Stimulated activated CD4-positive, alpha-beta T cell treated with anti-CD3 and anti-CD28 coated beads, Interleukin-15, amount 100 ng/mL, for 1 hour (primary cell): Measurements from ENCODE around the gene TIMM22.

Experiments
- DNase-seq, 2 donors: peaks; one replicate each; pipeline ENCODE4 v3.0.0-alpha.2; 2020; ENCODE audit warnings: low read depth in 1 of 2, low spot score in 1 of 2

Gene TIMM22

GRCh38 chr17:1018547-1018946 is 21.6 kb downstream of the TIMM22 start:
- DNase-seq = no peak

GRCh38 chr17:1019451-1019850 is 22.5 kb downstream of the TIMM22 start:
- DNase-seq = no peak

- no peak for DNase-seq
Observed at GRCh38 chr17:1021147-1021546, 24.2 kb downstream of the TIMM22 start.

DNA sequence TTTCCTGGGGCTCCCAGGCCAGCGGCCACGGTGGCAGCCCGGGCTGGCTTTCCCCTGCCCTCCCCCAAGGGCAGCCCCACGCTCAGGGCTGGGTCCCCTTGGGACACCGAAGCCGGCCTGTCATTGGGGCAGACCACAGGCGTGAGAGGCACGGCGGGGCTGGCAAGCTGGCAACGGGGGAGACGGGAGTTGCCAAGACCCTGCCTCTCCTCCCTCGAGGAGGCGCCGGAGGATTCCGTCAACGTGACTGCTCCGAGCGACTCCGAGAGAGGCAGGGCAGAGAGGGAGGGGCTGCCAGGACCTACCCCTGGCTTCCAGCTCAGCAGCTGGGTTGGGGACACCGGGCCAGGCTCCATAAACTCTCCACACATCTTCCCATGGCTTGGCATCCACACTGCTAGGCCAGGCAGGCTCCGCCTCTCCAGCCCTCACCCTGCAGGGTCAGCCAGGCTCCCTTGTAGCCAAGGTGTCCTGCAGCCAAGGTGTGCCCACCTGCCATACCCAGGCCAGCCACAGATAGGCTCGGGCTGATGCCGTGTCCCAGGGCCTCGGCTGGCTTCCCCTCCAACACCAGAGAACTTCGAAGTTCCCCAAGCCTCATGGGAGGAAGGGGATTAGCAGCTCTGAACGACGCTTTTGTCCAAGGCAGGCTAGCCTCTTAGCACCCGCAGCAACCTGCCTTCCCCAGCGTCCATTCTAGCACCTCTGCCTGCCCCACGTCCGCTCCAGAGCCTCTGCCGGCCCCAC is 25.5 kb downstream of the TIMM22 start:
- no peak for DNase-seq

DNA sequence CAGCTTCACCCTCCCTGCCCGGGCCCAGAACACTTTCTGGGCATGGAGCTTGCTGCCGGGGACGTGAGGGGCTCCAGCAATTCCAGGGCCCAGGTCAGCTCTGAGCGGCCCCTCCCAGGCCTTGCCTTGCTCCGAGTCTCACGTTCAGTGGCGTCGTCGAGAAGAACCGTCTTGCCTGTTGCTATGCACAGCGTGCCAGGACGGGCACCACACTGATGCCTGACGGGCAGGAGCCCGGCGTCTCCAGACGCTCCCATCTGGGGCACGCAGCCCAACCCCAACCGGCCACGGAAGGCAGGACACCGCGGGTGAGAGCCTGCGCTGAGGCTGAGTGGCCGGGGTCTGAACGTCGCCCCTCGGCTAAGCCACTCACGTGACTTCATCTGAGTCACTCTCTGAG is 27.1 kb downstream of the TIMM22 start:
- DNase-seq = no peak

DNA sequence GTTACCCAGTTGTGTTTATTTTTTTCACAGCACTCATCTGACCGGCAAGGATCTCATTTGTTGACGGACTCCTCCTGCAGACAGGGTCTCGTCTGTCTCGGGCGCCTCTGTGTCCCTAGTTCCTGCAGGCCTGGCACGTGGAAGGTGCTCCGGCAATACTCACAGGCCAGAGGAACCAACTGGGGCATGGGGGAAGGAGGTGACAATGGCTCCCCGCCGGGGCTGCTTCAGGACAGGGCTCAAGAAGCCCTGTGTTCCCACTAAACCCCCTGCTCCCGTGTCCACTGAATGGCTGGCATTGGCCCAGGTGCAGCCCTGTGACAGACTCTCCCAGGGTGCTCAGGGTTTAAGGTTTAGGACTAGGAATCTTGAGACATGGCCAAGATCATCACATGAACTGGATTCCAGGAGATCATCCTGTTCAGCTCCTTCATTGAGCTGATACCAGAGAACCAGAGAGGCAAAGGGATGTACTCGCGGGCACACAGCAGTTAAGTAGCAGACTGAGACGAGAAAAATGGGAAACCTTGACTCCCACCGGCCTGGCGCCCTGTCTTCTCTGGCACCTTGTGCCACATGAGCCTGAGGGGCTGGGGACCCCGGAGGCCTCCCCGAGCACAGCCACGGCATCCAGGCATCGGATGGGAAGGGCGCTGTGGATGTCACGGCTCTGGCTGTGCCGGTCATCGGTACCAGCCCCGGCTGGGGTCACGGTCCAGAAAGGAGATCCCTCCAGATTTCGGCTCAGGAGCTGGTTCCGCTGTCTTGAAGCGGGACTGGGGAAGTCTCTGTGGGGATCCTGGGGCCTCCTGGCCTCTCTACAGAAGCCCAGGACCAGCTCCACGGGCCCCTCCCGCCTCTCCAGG is 29.0 kb downstream of the TIMM22 start:
- no peak for DNase-seq

GRCh38 chr17:1026599-1026975 is 29.7 kb downstream of the TIMM22 start:
- DNase-seq = no peak

DNA sequence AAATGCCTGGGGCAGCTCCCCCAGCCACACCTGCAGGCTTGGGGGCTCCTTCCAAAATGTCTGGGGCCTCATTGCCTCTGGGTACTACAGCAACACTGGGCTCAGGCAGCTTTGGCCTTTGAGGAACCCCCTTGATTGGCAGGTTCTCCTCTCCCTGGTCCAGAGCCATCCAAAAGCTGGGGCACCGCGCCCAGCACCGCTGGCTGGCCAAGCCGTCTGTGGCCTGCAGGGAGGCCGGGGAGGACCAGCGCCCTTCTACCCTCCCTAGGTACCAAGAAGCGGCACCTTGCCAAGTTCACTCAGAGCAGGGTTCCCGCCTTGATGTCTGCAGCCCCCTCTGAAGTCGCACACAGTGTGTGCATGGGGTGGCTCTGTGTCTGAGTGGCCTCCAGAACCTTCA is 30.1 kb downstream of the TIMM22 start:
- no peak for DNase-seq

GRCh38 chr17:1029196-1029921 is 32.4 kb downstream of the TIMM22 start:
- no peak for DNase-seq

GRCh38 chr17:1029922-1030644 is 33.2 kb downstream of the TIMM22 start:
- DNase-seq = no peak

DNA sequence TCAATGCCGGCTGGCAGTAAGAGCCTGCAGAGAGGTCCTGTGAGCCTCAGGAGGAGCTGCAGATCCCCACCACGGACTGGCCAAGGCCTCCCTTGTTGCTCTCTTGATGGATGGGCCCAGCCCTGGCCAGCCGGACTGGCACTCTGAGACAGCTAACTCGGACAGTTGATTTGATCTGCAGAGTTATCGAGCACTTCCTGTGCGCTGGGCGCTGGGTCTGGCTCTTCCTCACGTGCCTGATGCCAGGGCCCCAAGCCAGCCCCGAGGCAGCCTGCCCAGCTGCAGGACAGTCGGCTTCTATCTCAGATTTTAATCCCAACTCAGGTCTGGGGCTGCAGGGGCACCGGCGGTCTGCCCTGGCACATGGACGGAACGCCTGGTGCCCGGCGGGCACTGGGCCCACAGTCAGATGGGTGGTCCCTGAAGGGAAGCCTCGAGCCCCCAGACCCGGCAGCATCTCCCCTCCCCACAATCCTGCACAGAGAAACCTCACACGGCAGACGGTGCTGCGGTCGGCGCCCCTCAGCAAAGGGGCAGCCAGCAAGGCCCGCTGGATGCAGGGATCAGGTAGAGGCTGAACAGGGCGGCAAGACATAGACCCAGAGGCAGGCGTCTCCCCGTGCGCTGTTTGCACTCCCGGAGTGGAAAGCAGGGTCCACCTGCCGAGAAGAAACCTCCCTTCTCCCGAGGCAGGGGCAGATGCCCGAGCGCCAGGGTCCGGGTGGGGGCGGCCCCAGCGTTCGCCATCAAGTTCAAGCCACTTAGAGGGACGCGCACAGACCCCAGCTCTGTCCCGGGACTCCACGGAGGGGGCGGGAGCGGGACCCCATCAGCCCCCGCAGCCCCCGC is 34.0 kb downstream of the TIMM22 start:
- no peak for DNase-seq

DNA sequence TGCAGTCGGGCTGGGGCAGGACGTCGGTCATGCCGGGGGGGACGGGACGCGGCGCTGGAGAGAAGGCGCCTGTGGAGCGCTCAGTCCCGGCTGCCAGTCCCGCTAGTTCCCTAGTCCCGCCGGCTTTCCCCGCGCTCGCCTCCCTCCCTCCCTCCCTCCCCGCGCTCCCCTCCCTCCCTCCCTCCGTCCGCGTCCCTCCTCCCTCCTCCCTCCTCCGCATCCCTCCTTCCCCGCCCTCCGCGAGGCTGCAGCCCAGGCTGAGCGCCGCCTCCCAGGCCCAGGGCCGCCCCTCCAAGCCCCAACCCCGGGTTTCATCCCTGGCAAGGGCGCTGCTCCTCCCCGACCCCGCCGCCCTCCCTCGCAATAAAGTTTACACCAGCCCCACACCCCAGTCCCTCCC is 34.8 kb downstream of the TIMM22 start:
- no peak for DNase-seq

DNA sequence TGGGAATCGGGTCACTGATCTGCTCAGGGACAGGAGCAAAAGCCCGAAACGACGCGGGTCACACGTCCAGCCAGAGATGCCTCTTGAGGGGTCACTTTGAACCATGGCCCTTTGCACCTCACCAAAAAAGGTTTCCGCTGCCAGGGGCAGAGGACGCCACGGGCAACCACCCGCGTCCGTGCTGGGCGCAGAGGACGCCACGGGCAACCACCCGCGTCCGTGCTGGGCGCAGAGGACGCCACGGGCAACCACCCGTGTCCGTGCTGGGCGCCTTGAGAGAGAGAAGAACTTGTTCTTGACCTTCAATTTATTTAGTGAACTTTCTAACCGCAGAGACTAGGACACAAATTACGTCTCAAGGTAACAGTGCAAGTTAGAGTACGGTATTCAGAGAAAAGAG is 35.5 kb downstream of the TIMM22 start:
- DNase-seq = no peak

- DNase-seq = no peak
Observed at GRCh38 chr17:1033503-1033902, 36.6 kb downstream of the TIMM22 start.

DNA sequence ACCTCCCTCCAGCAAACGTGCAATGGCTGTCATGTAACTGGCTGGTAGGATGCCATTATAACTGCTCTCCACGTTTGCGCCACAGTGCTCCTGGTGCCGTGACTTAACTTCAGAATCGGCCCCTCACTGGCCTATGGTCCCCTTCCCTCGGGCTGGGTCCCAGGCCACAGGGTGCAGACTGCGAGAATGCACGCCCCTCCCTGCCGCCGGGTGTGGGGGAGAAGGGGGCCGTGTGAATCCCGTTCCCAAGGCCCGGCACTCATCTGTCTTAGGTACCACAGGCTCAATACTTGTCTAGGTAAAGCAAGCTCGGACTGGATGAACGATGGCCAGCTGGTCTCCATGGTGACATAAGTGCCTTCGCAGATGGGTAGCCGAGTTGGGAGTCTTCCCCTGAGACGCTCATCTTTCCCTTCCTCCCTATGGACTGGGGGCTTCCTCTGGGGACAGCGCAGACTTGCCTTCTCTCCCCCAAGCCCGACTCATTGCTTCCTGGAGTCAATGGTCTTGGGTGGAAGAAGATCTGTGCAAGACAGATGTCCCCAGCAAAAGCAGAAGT is 37.8 kb downstream of the TIMM22 start:
- no peak for DNase-seq

DNA sequence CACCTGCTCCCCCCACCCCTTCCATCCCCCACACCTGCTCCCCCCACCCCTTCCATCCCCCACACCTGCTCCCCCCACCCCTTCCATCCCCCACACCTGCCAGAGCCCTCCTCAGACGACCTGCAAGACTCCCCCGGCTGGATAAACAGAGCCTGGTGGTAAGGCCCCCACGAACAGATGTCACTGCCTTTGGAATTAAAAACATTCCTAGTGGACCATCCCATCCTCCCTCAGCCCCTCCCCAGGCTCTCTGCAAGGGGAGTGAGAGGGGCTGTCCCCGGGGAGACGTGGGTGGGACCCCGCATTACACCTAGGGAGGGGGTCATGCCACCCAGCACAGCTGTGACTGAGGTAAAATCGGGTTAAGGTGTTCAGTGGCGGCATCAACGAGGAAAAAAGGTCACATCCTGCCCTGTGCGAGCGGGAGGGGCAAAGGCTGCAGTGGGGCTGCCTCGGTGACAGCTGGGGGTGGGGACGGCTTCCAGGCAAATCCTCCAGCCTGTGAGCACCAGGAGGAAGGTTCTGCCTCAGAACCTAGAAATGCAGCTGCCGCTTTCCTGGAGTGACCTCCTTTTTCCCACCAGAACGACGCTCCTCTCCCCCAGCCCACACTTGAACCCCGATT is 38.7 kb downstream of the TIMM22 start:
- no peak for DNase-seq

GRCh38 chr17:1036171-1036844 is 39.4 kb downstream of the TIMM22 start:
- DNase-seq = no peak

DNA sequence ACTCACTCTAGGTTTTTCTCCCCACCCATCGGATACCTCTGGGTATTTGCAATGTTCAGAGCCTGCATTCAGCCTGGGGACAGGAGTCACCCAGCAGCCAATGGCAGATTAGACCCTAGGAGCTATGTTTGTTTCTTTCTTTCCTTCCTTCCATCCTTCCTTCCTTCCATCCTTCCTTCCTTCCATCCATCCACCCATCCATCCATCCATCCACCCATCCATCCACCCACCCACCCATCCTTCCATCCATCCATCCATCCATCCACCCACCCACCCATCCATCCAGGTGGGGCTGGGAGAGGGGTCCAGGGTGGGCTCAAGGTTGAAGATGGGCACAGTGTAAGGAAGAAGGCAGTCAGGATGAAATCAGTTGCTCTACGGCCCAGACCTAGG is 39.9 kb downstream of the TIMM22 start:
- no peak for DNase-seq
